BE2C (cell line): ENCODE data around the gene SNX8.

Experiments used
- DNase-seq: peaks from one replicate; pipeline ENCODE4 v3.0.0-alpha.2; 2020
- H3K27me3 ChIP-seq: fragments of 250-450 bp; sonication (Bioruptor Pico); 2 replicates; pipeline ENCODE4 v1.5.1; 2020; ENCODE audit warnings: mild to moderate bottlenecking
- H3K36me3 ChIP-seq: fragments of 250-450 bp; sonication (Bioruptor Pico); 2 replicates; pipeline ENCODE4 v1.5.1; 2020; ENCODE audit warnings: mild to moderate bottlenecking
- H3K4me1 ChIP-seq: fragments of 250-450 bp; sonication (Bioruptor Pico); 2 replicates; pipeline ENCODE4 v1.5.1; 2020
- H3K4me3 ChIP-seq: 2 replicates; pipeline ENCODE4 v1.5.1; 2011; ENCODE audit warnings: low read depth, low read length
- H3K9me3 ChIP-seq: fragments of 250-450 bp; sonication (Bioruptor Pico); 2 replicates; pipeline ENCODE4 v1.5.1; 2020
- TF ChIP-seq, protein P1 (sequence below): IDR thresholded peaks from 2 replicates; pipeline ENCODE4 v1.5.1; 2012; ENCODE audit warnings: mild to moderate bottlenecking, low read depth, low read length

Gene SNX8

DNA sequence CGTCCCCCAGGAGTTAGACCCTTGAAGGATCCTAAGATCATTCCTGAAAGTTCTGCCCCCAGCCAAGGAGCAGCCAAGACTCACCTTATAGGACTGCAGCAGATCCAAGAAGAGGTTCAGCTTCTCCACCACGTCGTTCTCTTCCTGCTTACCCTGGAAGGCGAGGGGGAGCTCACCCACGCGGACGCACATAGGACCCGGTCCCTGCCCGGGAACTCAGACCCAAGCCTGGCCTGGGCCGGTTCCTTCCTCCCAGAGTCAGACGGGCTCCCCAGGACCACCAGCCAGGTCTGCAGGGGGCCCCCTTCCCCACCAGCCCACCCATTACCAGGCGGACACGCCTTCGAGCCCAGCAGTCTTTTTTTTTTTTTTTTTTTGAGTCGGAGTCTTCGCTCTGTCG lies 56.6 kb downstream of the SNX8 start:
- Histone ChIP-seq H3K36me3 (no peaks in the 10 kb centered on the region; the same call in 1 of the 2 replicates), H3K4me1 (no peaks in the 10 kb centered on the region), H3K4me3 (no peak overlapping the region), H3K27me3 (no peaks in the 10 kb centered on the region), H3K9me3 (no peaks in the 10 kb centered on the region)
- TF ChIP-seq, protein P1, sequence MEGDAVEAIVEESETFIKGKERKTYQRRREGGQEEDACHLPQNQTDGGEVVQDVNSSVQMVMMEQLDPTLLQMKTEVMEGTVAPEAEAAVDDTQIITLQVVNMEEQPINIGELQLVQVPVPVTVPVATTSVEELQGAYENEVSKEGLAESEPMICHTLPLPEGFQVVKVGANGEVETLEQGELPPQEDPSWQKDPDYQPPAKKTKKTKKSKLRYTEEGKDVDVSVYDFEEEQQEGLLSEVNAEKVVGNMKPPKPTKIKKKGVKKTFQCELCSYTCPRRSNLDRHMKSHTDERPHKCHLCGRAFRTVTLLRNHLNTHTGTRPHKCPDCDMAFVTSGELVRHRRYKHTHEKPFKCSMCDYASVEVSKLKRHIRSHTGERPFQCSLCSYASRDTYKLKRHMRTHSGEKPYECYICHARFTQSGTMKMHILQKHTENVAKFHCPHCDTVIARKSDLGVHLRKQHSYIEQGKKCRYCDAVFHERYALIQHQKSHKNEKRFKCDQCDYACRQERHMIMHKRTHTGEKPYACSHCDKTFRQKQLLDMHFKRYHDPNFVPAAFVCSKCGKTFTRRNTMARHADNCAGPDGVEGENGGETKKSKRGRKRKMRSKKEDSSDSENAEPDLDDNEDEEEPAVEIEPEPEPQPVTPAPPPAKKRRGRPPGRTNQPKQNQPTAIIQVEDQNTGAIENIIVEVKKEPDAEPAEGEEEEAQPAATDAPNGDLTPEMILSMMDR, result no peak
- no peak for DNase-seq

DNA sequence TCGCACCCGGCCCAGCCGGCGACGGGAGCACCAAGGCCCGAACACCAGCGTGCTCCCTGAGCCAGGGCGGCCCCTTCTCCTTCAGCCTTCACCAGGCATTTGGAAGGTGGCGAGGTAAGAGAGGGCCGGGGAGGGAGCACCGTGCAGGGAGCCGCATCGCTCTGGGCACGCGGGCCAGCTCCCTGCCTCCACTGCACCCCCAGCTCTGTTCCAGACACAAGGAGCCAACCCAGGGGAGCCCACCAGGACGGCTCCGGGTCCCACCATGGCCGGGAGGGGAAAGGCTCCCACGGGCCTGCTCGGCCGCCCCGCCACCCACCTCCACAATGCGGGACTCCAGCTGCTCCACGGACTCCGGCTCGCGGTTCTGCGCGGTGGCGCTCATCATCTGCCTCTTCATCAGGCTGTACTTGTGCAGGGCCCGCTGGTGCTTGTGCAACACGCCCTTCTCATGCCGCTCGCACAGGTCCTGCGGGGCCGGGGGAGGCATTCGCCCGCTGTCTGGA lies 57.1 kb downstream of the SNX8 start:
- no peaks in the 10 kb centered on the region for H3K9me3 ChIP-seq
- no peaks in the 10 kb centered on the region; the same call in 1 of the 2 replicates for H3K36me3 ChIP-seq
- no peaks in the 10 kb centered on the region for H3K27me3 ChIP-seq
- H3K4me3 ChIP-seq, result no peak overlapping the region
- DNase-seq, result no peak
- TF ChIP-seq, protein P1, result no peak
- H3K4me1 ChIP-seq, result no peaks in the 10 kb centered on the region

DNA sequence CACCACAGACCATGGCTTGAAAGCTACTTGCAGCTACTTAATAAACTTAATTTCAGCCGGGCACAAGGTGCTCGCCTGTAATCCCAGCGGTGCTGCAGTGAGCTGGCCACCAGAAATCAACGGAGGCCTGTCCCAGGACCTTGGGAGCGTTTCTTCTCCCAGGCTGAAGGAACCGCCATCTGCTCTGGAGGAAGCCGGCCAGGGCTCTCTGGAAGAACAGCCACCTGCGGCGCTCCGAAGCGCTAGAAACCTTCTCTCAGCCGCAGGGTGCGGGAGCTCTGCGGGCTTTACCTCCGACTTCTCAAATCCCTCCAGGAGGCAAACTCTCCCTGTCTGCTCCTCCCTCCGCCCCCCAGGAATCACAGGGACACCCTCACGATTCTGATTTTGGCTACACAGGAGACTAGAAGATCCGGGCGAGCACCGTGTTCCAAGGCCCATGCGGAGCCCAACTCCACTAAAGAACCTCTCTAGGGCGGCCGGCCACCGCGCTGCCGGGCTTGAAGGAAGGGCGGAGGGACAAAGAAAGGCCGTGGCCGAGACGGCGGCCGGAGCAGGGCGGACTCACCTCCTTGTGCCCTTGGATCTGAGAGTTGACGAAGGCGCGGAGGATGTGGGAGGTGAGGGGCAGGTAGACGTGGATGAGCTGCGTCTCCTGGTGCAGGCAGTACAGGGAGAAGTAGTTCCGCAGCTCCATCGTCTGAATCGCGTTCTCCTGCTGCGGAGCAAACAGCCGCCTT lies 57.8 kb downstream of the SNX8 start:
- Histone ChIP-seq H3K27me3 (no peaks in the 10 kb centered on the region), H3K4me1 (no peaks in the 10 kb centered on the region), H3K36me3 (no peaks in the 10 kb centered on the region; the same call in 1 of the 2 replicates)

DNA sequence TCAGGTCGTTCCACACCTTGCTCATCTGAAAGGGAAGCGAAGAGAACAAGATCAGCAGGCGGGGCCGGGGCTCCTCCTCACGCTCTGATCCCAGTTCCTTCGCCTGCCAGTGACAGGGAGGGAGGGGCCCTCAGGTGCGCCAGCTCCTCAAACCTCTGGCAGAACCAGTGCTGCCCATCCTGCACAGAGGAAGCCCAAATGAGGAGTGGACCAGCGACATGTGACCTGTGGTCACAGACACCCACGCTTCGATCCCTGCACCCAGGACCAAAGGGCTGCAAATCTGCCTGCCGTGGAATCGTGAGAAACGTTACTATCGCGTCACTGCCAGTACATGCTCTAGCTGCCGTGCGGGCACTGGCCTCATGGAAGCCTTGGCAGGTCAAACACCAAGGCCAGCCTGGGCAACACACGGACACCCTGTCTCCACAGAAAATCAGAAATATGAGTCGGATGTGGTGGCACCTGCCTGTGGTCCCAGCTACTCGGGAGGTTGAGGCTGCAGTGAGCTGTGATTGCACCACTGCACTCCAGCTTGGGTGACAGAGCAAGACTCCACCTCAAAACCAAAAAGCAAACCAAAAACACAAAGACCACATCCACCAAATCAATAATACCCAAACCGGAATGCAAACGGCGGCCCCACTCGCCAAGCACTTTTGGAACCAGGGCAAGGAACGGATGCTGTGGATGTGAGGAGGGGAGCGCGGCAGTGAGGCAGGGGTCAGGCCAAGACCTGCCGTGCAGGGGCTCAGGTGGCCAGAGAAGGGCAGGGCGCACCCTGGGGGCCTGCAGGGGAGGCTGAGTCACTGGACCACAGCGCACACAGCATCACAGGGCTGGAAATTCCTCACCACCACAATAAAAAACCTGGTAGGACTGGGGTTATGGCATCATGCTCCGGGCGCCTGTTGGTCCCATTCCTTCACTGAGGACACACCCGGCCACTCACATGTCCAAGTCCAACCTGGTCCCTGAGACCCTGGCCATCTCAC lies 58.8 kb downstream of the SNX8 start:
- H3K4me1 ChIP-seq, result no peaks in the 10 kb centered on the region
- DNase-seq, result no peak
- no peaks in the 10 kb centered on the region for H3K9me3 ChIP-seq
- H3K4me3 ChIP-seq, result no peak overlapping the region
- TF ChIP-seq, protein P1, result no peak
- H3K27me3 ChIP-seq, result no peaks in the 10 kb centered on the region
- H3K36me3 ChIP-seq, result no peaks in the 10 kb centered on the region; the same call in 1 of the 2 replicates

More for the DNA sequence above, 57.8 kb downstream of the SNX8 start:
- no peaks in the 10 kb centered on the region for H3K9me3 ChIP-seq
- no peak overlapping the region for H3K4me3 ChIP-seq
- DNase-seq, result no peak
- TF ChIP-seq, protein P1, result no peak

DNA sequence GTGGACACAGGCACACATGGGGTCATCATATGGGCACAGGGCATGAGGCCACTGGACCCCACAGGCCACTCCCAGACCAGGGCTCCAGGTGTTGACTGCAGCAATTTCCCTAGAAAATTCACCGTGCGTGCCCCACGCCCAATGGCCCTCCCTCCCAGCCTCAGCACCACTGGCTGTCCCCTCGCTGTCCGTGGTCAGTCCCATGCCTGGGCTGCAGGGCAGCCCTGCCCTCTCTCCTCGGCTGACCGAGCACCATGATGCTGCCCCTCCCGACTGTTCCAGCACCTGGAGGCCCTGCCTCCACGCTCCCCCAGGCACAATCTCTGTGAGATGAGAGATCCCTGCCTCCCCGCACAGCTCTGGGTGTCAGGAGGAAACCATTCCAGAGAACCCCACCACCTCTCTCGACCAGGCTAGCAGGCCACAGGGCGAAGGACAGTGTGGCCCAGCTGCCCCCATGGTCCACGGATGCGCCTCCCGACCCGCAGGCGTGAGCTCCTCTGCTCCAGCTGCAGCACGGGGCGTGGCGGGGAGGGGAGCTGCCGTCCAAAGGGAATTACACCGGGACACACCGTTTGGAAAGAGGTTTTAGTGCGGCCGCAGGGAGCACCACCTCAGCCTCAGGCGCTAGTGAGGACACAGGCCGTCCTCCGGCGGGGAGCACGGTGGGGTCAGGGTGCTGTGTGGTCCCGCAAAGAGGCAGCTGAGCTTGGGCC lies 59.7 kb downstream of the SNX8 start:
- H3K4me1 ChIP-seq, result no peaks in the 10 kb centered on the region
- H3K4me3 ChIP-seq, result no peak overlapping the region
- H3K9me3 ChIP-seq, result no peaks in the 10 kb centered on the region
- TF ChIP-seq, protein P1, result no peak
- no peaks in the 10 kb centered on the region; the same call in 1 of the 2 replicates for H3K36me3 ChIP-seq
- H3K27me3 ChIP-seq, result no peaks in the 10 kb centered on the region
- no peak for DNase-seq
